Stomach (tissue), 9 donors: Measurements from ENCODE around the gene ZNF155. TPM values are rescaled to one million over a fixed set of nuclear protein-coding genes. Genes with fewer than 3 reads are reported as not detected.
A peak's percentile ranks its signal among the peaks of the same experiment; 100 is the strongest.

Experiments used
- DNase-seq, 2 donors: peaks; one replicate each; pipeline versions ENCODE4 v3.0.0 to v3.0.0-alpha.2; 2013 to 2019
- H3K27ac ChIP-seq, 5 donors: fragments of 200-600 bp in 4 of 5; sonication (generic) in 4 of 5; one replicate each; pipeline ENCODE4 v1.5.1; 2013 to 2019; ENCODE audit warnings: mild to moderate bottlenecking in 1 of 5, moderate library complexity in 1 of 5
- H3K27me3 ChIP-seq, 3 donors: fragments of 200-600 bp; sonication (generic); one replicate each; pipeline ENCODE4 v1.5.1; 2017 to 2019; ENCODE audit warnings: mixed run types in 1 of 3
- H3K36me3 ChIP-seq, 4 donors: fragments of 200-600 bp; sonication (generic); 1 replicate in 3 of 4; 2 replicates in 1 of 4; pipeline ENCODE4 v1.5.1; 2016 to 2019
- H3K4me1 ChIP-seq, 4 donors: fragments of 200-600 bp; sonication (generic); one replicate each; pipeline ENCODE4 v1.5.1; 2016 to 2019
- H3K4me3 ChIP-seq, 4 donors: fragments of 200-600 bp; sonication (generic) in 3 of 4; one replicate each; pipeline ENCODE4 v1.5.1; 2016 to 2019; ENCODE audit warnings: mild to moderate bottlenecking in 1 of 4
- H3K9me3 ChIP-seq, 4 donors: fragments of 200-600 bp; sonication (generic); one replicate each; pipeline ENCODE4 v1.5.1; 2016 to 2019
- CTCF ChIP-seq, 7 experiments: fragments of 450-650 bp in 4 of 7; fragments of 200-600 bp in 3 of 7; sonication (generic) in 3 of 7; IDR thresholded peaks; one replicate each; pipeline ENCODE4 v1.5.1; 2016 to 2019; ENCODE audit warnings: antibody characterized with exemption in 7 of 7, control low read depth in 2 of 7, mild to moderate bottlenecking in 1 of 7
- EP300 ChIP-seq: sonication (generic); formaldehyde crosslinking; IDR thresholded peaks from one replicate; pipeline ENCODE4 v1.6.1; 2017; ENCODE audit warnings: antibody characterized with exemption
- POLR2A ChIP-seq, 4 donors: fragments of 450-650 bp; IDR thresholded peaks; one replicate each; pipeline ENCODE4 v1.6.1; 2016; ENCODE audit warnings: antibody characterized with exemption in 4 of 4, control low read depth in 2 of 4, mild to moderate bottlenecking in 1 of 4, moderate library complexity in 1 of 4
- POLR2AphosphoS5 ChIP-seq, 3 donors: sonication (generic); formaldehyde crosslinking; IDR thresholded peaks; one replicate each; pipeline ENCODE4 v1.6.1; 2016; ENCODE audit warnings: antibody characterized with exemption in 3 of 3
- WGBS, 5 donors: extraction: QIAGEN DNeasy Blood & Tissue Kit in 3 of 5; methylation state at CpG; one replicate each; pipeline versions ENCODE4 v1.1.5 to v1.1.7; 2013 to 2018; 5-methylcytosine and 5-hydroxymethylcytosine counted together
- intact Hi-C: fragments of 100-400 bp; cut with DNase I; formaldehyde crosslinking; loops from one replicate; pipeline ENCODE4 v1.15.1; 2023; ENCODE audit warnings: low total_unique reads
- polyA plus RNA-seq, 3 donors: library from polyadenylated mRNA; stranded (reverse); fragments of 200-250 nt; gene quantifications; one replicate each; pipeline ENCODE4 v1.2.3, GENCODE V29; 2013
- total RNA-seq, 5 donors: library from RNA; depleted of rRNA; stranded (reverse); fragments of >200 nt; gene quantifications; one replicate each; pipeline versions ENCODE4 v1.1.0 to v1.2.3, GENCODE V29; 2014 to 2016
- donor health status: healthy with polysubstance abuse.
- donor health status: Bipolar disorder and iron deficiency.
- donor health status: healthy.

ZNF155 gene
- total and polyA plus RNA-seq, 8 donors: 3.7 to 9.4 (median 4.7) TPM; not detected in 1

- TF ChIP-seq CTCF (IDR thresholded peaks at IDR 0.05): no peak
- no peak for TF ChIP-seq EP300
- TF ChIP-seq POLR2A (IDR thresholded peaks at IDR 0.05): no peak
- no peak for TF ChIP-seq POLR2AphosphoS5 (IDR thresholded peaks at IDR 0.05)
- peaks cover 4 to 56% (median 44%) of the 10 kb centered on the region in 4 donors for H3K9me3 ChIP-seq
- no peak for DNase-seq
- H3K27ac ChIP-seq: no peak overlapping the region
- WGBS, 5 donors: 83 to 94% (median 91%) methylated on average over 10 of the region's 10 CpGs
- H3K36me3 ChIP-seq: peaks cover 30 to 53% (median 51%) of the 10 kb centered on the region in 4 donors
- intact Hi-C loops: no loop called here
- no peak overlapping the region for H3K4me3 ChIP-seq
- H3K4me1 ChIP-seq: peaks cover 0 to 8% (median 5%) of the 10 kb centered on the region in 4 donors
- H3K27me3 ChIP-seq: no peaks in the 10 kb centered on the region
Observed at GRCh38 chr19:43997631-43998290, 13.8 kb downstream of the ZNF155 start.

DNA sequence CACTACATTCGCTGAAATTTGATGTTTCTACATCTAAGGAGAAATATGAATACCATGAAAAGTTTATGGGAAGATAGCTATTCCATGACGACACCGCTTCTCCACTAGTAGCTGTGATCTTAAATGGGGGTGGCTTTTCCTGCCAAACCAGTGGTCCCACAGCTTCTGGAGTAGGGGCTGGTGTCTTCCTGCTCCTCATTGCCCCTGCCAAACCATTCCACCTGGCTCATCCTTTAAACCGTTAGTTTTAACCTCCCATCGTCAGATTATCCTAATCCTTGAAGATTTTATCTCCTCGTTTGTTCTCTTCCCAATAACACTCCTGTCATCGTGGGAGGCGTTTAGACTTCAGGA lies 18.2 kb downstream of the ZNF155 start:
- peaks cover 7 to 36% (median 30%) of the 10 kb centered on the region in 4 donors for H3K9me3 ChIP-seq
- H3K27me3 ChIP-seq: no peaks in the 10 kb centered on the region
- H3K4me3 ChIP-seq: peak overlapping the region; percentile 76 to 83 (median 78)
- intact Hi-C loops: no loop called here
- H3K36me3 ChIP-seq: peaks cover 5 to 24% (median 14%) of the 10 kb centered on the region in 4 donors
- no peak for TF ChIP-seq EP300
- TF ChIP-seq CTCF (IDR thresholded peaks at IDR 0.05): no peak
- TF ChIP-seq POLR2AphosphoS5 (IDR thresholded peaks at IDR 0.05): no peak
- no peak for TF ChIP-seq POLR2A (IDR thresholded peaks at IDR 0.05)
- 10 to 15% (median 11%) methylated on average over 8 of the region's 8 CpGs for WGBS, 5 donors
- peaks cover 7 to 29% (median 17%) of the 10 kb centered on the region in 4 donors for H3K4me1 ChIP-seq
- peak overlapping the region in 4 of 5 donors; percentile 74 to 86 (median 77) for H3K27ac ChIP-seq
- no peak for DNase-seq

GRCh38 chr19:44002566-44003460 lies 18.8 kb downstream of the ZNF155 start, which contains the start of gene ZNF230:
Gene ZNF230 (plus strand): TSS chr19:44002957. CDS start chr19:44007079, 4,122 bp downstream.
- intact Hi-C loops: no loop called here
- peaks cover 9 to 24% (median 14%) of the 10 kb centered on the region in 4 donors for H3K36me3 ChIP-seq
- H3K4me3 ChIP-seq: peak within 1 kb of the TSS; percentile 76 to 83 (median 78)
- peak within 1 kb of the TSS; percentile 31 to 86 (median 74) for H3K27ac ChIP-seq
- WGBS, 5 donors: 0 to 1% (median 1%) methylated on average over 42 to 48 of the region's 48 CpGs
- H3K27me3 ChIP-seq: no peaks in the 10 kb centered on the region
- H3K9me3 ChIP-seq: peaks cover 7 to 36% (median 30%) of the 10 kb centered on the region in 4 donors
- H3K4me1 ChIP-seq: peaks cover 7 to 29% (median 17%) of the 10 kb centered on the region in 4 donors
- DNase-seq: peak; percentile 90 to 99
- TF ChIP-seq POLR2AphosphoS5 (IDR thresholded peaks at IDR 0.05) (peak; percentile 62 to 91 (median 84)), EP300 (no peak), POLR2A (IDR thresholded peaks at IDR 0.05) (no peak), CTCF (IDR thresholded peaks at IDR 0.05) (peak in 1 of 7 experiments; percentile 15)

- Histone ChIP-seq H3K9me3 (peaks cover 7 to 36% (median 30%) of the 10 kb centered on the region in 4 donors), H3K27me3 (no peaks in the 10 kb centered on the region), H3K4me3 (peak overlapping the region; percentile 76 to 83 (median 78)), H3K36me3 (peaks cover 14 to 28% (median 20%) of the 10 kb centered on the region in 4 donors), H3K27ac (peak overlapping the region in 4 of 5 donors; percentile 74 to 86 (median 77)), H3K4me1 (peaks cover 7 to 29% (median 17%) of the 10 kb centered on the region in 4 donors)
- WGBS, 5 donors: 1 to 14% (median 2%) methylated on average over 13 to 15 of the region's 15 CpGs
- TF ChIP-seq POLR2A (IDR thresholded peaks at IDR 0.05) (no peak), CTCF (IDR thresholded peaks at IDR 0.05) (no peak), EP300 (no peak), POLR2AphosphoS5 (IDR thresholded peaks at IDR 0.05) (no peak)
- DNase-seq: peak in 1 of 2 donors; percentile 29
- intact Hi-C loops: no loop called here
Observed at GRCh38 chr19:44003461-44004009, 19.5 kb downstream of the ZNF155 start.
